GM18868 (cell line): ENCODE data around the gene PUM1.

Experiments
- ATAC-seq: cut with Tn5 transposase; IDR thresholded peaks from one replicate; pipeline ENCODE4 v1.9.1; 2021; ENCODE audit warnings: mild to moderate bottlenecking, moderate library complexity; ENCODE audit not compliant: unreplicated experiment

The PUM1 gene

GRCh38 chr1:30895382-30895943 lies 170.1 kb downstream of the PUM1 start:
- no peak for ATAC-seq

GRCh38 chr1:30894508-30894973 lies 171.0 kb downstream of the PUM1 start:
- ATAC-seq = no peak

- ATAC-seq = no peak
Measured at GRCh38 chr1:30893776-30894507, 171.6 kb downstream of the PUM1 start.

DNA sequence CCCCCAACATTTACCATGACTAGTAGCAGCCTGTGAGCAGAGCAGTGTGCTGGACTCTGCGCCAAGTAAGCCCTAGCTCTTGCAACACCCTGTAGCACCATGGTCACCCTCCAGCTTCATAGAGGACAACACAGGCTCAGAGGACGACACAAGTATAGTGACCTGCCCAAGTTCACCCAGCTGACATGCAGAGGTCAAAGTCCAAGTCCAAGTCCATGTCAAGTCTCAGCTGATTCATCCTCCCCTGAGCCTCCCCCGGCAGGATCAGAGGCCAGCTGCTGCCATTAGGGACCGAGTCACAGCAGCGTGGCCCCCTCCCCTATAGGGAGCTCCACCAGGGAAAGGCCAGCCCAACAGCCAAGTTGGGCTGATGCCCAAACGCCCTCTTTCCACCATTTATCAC lies 172.8 kb downstream of the PUM1 start:
- ATAC-seq = no peak

DNA sequence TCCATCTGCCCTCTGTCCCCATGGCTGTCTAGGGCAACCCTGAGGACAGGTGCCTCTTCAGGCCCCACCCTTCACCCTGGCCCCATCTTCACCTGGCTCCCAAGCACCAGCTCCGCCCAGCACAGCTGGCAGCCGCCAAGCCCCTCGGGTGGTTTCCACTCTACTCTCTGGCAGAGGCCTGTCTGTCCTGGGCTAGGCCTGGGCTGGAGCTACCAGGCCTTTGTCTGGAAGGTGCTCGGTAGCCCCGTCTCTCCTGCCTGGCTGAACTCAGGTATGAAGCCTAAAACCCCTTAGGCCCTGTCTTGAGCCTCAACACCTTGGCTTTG lies 174.3 kb downstream of the PUM1 start:
- ATAC-seq = no peak

DNA sequence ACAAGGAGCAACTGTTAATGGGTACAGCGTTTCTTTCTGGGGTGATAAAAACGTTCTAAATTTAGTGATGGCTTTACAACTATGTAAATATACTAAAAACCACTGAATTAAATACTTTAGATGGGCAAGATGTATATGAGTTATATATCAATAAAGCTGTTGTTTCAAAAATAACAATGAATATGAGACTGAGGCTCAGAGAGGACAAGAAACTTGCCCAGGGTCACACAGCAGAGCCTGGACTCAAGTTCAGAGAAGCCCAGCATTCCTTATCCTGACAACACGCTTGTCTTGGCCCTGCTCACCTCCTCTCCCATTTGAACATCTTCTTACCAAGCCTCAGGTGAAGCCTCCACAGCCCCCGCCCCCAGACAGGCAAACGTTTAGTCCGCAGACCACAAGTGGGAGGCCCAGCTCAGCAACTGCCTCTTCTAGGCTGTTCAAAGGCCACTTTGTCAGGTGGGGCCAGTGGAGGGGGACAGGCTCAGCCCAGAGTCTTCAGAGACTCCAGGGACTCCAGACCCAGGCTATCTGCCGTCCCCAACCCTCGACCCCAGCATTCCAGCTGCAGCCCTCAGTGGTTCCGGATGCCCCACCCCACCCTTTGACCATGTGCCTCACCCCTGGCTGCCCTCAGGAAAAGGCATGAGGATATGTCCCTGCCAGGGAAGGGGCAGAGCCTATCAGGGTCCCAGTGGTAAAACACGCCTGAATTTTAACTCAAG lies 174.9 kb downstream of the PUM1 start:
- ATAC-seq = no peak

DNA sequence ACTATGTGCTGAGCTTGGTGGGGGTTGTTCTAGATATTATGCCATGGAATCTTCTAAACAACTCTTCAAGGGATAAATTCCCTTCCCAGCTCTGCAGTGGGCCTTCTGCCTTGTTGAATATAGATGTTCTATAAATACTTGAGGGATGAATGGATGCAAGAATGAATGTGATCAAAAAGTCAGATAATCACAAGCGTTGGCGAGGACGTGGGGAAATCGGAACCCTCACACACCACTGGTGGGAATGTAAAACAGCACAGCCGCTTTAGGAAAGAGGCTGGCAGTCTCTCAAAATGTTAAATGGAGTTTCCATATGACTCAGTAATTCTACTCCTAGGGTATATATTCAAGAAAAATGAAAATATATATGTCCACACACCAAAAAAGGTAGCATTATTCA lies 176.0 kb downstream of the PUM1 start:
- ATAC-seq = no peak

DNA sequence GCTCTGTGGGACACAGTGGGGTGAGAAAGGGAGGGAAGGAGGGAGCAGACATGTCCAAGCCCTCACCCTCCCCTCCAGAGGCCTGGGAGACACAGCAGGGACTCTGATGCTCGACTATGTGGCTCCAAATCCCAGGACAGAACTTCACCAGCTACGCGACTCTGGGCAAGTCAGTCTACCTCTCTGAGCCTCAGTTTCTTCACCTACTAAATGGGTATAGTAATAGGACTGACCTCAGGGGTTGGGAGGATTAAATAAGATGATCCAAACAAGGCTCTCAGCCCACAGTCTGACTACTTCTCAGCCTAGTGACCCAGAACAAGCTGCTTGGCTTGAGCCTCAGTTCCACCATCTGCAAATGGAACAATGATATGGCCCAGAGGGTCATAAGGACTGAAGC lies 176.5 kb downstream of the PUM1 start:
- no peak for ATAC-seq

GRCh38 chr1:30888391-30888790 lies 177.1 kb downstream of the PUM1 start:
- no peak for ATAC-seq

DNA sequence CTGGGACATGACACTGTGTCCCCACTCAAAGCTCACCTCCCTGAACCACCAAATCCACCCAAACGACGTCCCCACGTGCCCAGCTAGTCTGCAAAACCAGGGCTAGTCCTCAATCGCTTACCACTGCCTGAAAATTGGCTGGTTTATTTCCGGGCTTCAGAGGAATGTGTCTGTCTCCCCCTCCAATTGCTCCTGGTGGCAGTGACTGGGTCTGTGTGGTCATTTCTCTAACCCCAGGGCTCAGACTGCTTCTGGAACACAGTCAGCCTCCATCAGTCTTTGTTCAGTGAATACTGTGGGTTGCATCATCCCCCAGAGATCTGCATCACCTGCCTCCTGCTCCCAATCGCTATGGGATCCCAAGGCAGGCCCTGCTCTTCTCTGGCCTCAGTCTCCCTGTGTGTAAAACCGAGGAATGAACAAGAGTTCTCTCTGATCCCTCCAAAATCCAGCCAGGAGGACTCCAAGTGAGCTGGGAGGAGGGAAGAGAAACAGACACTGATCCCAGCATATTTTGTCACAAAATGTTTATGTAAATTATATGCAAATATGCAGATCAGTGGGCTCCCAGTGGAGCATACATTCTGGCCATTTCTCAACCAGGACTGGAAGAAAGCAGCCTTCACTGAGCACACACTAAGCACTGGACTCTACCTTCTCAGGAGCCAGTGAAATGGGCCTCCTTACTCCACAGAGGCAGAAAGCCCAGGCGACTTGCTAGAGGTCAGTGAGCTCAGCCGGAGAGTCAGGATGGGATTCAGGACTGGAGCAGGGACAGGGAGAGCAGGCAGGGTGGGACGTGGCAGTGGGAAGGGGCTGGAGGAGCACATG lies 177.8 kb downstream of the PUM1 start:
- no peak for ATAC-seq

DNA sequence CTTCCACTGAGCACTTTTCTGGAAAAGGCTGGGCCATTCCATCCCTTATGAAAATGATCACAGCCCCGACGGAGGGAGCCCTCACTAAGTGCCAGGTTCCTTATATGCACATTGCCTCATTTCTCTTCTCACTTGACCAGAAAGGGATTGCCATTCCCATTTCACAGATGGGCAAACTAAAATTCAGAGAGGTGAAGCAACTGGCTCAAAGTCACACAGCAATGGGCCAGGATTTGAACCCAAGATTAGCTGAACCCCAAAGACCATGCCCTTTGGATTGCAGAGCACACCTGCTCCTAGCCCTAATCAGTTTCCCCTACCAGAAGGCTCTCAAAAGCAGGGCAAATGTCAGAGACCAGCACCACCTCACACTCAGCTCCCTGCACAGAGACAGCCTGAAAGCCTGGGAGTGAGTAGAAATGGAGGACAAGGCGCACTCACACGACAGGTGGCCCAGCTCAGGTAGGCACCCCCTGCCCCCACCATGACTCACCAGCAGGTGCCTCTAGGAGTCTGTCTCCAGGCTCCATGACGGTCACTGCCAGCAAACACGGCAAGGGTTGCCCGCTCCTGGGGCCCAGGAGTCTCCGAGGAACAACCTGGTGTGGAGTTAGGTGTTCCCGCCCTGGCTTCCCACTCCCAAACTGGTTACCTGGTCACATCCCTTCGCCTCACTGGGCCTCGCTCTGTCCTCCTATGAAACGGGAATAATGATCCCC lies 178.6 kb downstream of the PUM1 start:
- no peak for ATAC-seq

GRCh38 chr1:30885570-30886522 lies 179.7 kb downstream of the PUM1 start:
- ATAC-seq = no peak

GRCh38 chr1:30884723-30885122 lies 180.8 kb downstream of the PUM1 start:
- no peak for ATAC-seq

- ATAC-seq = no peak
Measured at GRCh38 chr1:30883389-30884172, 181.9 kb downstream of the PUM1 start.

GRCh38 chr1:30882678-30883388 lies 182.7 kb downstream of the PUM1 start:
- ATAC-seq = no peak
